ENCODE results near the gene ARID3B.
"Not testable (repeated sequence)": the region's sequence is repeated elsewhere in the genome, so short reads cannot be mapped to it uniquely, and the experiment has no call there.

Gene ARID3B

GRCh38 chr15:74540761-74541493 is at the start of gene ARID3B:
Gene ARID3B, plus strand, starts transcription at chr15:74541220. Its CDS starts 2,717 bp downstream, at chr15:74543937.
- DNase-seq (ENCODE audit: low read depth, low spot score): peak; percentile 83

DNA sequence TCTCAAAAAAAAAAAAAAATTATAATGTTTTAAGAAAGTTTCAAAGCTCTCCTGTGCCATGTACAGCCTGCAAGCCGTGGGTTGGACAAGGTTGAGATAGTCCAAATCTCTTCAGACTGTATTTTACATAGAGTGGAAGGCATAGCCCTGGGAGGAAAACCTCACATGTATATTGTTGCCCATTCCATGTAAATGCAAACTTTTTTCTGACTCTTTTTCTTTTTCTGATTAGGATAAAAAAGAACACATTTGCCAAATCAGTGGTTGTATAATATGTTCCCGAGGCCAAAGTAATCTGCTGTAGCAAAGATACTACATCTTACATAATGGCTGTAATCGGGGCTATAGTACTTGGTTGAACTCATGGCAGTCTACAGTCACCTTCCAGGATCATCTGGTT is 44.4 kb upstream of the ARID3B start:
- DNase-seq (ENCODE audit: low read depth, low spot score): no peak

GRCh38 chr15:74497584-74497983 is 43.4 kb upstream of the ARID3B start:
- DNase-seq (ENCODE audit: low read depth, low spot score): no peak

DNA sequence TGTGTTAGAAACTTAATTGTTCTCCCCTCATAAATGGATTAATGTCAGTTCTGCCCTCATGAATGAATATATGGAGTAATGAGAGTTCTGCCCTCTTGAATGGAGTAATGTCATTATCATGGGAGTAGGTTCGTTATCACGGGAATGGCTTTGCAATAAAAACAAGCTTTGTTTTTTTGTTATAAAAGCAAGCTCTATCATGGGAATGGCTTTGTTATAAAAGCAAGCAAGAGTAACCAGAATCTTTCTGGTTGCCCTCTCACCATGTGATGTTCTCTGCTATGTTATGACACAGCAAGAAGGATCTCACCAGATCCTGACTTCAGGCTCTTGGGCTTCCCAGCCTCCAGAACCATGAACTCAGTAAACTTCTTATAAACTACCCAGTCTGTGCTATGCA is 41.7 kb upstream of the ARID3B start:
- DNase-seq (ENCODE audit: low read depth, low spot score): no peak

DNA sequence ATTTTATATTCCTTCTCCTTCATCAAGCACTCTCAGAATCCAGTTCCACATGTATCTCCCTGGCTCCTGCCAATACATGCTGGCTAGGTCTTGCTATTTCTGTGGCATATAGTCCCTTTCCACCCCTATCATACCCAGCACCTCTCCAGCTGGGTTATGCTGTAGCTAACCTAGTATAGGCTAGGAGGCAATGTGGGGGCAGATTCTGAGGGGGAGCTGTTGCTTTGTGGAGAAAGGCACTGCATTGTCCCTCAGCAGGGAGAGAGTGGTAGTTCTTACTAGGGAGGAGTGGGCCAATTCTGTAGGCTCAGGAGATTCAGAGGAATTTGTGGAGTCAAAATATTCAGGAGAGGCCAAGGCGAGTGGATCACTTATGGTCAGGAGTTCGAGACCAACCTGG is 40.6 kb upstream of the ARID3B start:
- no peak for DNase-seq (ENCODE audit: low read depth, low spot score)

DNA sequence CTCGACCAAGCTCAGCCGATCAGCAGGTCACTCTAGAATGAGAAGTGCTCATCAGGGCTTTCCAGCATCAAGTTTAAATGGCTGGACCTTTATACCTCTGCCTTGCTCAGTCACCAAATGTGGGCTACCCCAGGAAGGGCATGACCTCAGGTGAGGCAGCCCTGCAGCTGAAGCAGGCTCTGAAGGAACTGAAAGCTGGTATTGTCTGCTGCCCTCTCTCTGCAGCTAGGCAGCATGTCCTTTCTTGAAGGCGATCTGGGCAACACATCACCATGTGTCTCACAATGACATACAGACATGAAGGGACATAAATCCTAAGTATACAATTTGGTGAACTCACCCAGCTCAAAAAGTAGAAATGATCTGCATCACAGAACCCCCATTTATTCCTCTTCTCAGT is 38.7 kb upstream of the ARID3B start:
- no peak for DNase-seq (ENCODE audit: low read depth, low spot score)

GRCh38 chr15:74504418-74504817 is 36.6 kb upstream of the ARID3B start:
- DNase-seq (ENCODE audit: low read depth, low spot score): no peak

DNA sequence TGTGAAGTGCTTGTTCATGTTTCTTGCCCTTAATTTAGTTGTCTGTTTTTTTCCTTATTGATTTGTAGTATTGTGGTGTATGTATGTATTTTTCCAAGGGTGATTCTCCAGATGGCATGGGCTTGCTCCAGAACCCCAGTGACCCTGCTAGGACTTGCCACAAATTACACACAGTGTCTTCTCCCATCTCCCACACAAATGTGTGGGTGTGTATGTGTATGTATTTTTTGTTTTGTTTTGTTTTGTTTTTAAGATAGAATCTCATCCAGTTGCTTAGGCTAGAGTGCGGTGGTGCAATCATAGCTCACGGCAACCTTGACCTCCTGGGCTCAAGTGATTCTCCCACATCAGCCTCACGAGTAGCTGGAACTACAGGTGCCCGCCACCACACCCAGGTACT is 36.2 kb upstream of the ARID3B start:
- DNase-seq (ENCODE audit: low read depth, low spot score): no peak

DNA sequence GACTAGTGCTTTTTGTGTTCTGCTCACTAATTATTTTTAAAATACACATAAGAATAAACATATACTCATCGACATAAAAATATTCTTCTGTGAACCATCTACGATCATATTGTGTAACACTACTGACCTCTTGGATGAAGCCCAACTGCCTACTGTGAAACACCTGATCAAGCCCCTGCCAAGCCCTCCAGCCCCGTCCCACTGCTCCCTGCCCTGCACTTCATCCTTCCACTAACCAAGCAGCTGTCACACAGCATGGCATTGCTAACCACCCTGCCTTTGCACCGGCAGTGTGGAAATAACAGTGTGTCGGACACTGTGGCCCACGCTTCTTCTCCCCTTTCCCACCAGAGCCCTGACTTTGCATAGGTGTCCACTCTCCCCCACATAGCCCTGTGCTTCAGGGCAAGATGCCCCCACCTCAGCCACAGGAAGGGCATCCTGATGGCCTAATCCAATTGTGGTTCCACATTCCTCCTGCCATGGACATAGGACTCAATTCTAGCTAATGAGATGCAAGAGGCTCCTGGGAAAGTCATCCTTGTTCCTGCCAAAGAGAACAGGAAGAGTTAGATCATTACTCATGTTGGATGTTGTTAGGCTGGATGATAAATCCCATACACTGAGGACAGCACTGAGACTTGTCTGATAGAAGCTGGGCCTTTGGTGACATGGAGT is 35.0 kb upstream of the ARID3B start:
- no peak for DNase-seq (ENCODE audit: low read depth, low spot score)

DNA sequence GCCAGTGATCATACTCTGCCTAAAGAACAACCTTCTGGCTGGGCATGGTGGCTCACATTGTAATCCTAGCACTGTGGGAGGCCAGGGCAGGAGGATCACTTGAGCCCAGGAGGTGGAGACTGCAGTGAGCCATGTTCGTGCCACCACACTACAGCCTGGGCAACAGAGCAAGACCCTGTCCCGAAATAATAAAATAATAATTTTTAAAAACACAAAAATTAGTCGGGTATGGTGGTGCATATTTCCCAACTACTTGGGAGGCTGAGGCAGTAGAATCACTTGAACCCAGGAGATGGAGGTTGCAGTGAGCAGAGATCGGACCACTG is 34.5 kb upstream of the ARID3B start:
- no peak for DNase-seq (ENCODE audit: low read depth, low spot score)

DNA sequence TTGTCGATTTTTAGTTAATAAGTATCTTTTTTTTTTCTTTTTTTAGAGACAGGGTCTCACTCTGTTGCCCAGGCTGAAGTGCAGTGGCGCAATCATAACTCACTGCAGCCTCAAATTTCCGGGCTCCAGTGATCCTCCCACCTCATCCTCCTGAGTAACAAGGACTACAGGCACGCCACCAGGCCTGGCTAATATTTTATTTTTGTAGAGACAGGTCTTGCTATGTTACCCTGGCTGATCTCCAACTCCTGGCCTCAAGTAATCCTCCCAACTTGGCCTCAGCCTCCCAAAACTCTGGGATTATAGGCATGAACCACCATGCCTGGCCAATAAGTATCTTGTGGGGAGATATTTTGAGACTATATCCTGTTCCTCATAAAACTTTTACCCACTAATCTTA is 29.4 kb upstream of the ARID3B start:
- no peak for DNase-seq (ENCODE audit: low read depth, low spot score)

DNA sequence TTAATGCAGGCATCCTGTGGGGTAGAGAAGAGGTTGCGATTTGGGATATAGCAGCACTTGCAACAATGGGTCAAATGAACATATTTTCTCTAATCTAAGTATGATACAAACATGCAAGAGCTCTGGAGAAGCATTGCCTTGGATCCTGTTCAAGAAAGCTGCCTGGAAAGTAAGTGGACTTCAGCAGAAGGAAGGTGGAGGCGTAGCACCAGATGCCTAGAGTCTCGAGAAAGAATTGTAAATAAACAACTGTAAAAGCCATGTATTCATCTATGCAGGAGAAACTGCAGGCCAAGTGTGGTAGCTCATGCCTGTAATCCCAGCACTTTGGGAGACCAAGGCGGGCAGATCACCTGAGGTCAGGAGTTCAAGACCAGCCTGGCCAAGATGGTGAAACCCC is 27.0 kb upstream of the ARID3B start:
- not testable (repeated sequence) for DNase-seq (ENCODE audit: low read depth, low spot score)

GRCh38 chr15:74517096-74517495 is 23.9 kb upstream of the ARID3B start:
- no peak for DNase-seq (ENCODE audit: low read depth, low spot score)

DNA sequence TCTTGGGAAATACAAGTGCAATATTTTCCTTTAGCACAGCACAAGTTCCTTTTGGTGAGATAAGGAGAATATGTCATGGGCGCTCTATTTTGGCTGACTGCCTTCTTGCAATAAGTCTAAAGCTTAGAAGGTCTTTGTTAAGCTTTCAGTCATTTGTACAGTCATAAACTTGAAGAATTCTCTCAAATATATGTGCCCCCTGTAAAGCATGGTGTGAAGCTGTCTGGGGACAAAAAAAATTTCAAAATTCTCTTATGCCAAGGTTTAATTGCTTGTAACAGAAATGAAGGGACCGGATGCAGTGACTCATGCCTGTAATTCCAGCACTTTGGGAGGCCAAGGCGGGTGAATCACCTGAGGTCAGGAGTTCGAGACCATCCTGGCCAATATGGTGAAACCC is 21.7 kb upstream of the ARID3B start:
- no peak for DNase-seq (ENCODE audit: low read depth, low spot score)

DNA sequence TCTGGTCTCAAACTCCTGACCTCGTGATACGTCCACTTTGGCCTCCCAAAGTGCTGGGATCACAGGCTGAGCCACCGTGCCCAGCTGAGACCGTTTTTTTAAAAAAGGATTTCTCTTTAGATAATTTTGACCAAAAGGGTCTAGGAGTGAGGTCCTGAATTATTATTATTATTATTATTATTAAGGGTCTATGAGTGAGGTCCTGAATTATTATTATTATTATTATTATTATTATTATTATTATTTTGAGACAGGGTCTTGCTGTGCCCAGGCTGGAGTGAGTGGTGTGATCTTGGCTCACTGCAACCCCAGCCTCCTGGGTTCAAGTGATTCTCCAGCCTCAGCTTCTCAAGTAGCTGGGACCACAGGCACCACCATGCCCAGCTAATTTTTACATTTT is 20.6 kb upstream of the ARID3B start:
- no peak for DNase-seq (ENCODE audit: low read depth, low spot score)

- DNase-seq (ENCODE audit: low read depth, low spot score): no peak
Measured at GRCh38 chr15:74523982-74524381, 17.0 kb upstream of the ARID3B start.

GRCh38 chr15:74525309-74525708 is 15.7 kb upstream of the ARID3B start:
- no peak for DNase-seq (ENCODE audit: low read depth, low spot score)

GRCh38 chr15:74525945-74526344 is 15.1 kb upstream of the ARID3B start:
- no peak for DNase-seq (ENCODE audit: low read depth, low spot score)

DNA sequence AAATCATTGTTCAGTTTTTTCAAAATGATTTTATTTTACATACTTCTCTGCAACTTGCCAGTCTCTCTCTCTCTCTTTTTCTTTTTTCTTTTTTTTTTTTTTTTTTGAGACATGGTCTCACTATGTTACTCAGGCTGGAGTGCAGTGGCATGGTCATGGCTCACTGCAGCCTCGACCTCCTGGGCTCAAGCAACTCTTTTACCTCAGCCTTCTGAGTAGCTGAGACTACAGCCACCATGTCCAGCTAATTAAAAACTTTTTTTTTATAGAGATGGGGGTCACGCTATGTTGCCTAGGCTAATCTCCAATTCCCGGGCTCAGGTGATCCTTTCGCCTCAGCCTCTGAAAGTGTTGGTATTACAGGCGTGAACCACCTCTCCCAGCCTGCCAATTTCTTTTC is 12.1 kb upstream of the ARID3B start:
- DNase-seq (ENCODE audit: low read depth, low spot score): no peak

DNA sequence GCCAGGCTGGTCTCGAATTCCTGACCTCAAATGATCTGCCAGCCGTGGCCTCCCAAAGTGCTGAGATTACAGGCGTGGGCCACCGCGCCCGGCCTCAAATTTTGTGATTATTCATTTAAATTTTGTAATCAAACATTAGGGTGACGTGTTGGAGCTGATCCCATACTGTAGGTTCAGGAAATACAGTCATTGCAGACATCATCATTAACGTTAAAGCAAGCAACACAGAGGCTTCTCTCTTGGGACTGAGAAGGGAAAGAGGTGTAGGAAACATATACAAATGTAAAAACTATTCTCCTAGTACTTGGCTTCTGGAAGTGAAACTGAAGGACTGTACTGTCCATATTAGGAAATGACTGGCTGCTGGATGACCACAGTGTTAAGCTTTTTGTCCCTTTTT is 11.1 kb upstream of the ARID3B start:
- DNase-seq (ENCODE audit: low read depth, low spot score): no peak

DNA sequence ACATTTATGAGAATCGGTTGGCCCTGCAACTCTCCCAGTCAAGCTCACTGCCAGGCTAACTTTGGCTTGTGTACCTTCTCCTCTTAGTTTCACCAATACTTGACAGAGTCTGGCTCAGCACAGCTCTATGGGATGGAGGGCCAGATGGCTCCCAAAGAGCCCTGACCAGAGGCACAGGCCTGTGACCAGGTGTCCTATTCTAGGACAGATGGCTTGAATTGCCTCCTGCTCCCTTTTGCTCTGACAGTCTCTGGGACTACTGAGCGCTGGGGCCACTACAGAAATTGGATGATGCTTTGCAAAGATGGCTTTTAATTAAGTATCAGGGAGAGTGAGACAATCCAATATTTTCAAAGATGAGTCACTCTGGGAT is 10.3 kb upstream of the ARID3B start:
- DNase-seq (ENCODE audit: low read depth, low spot score): no peak

- peak; percentile 29 for DNase-seq (ENCODE audit: low read depth, low spot score)
Measured at GRCh38 chr15:74531144-74531811, 9.7 kb upstream of the ARID3B start.

All from smooth muscle cell of the brain vasculature (primary cell).